Naive thymus-derived CD4-positive, alpha-beta T cell (primary cell): ENCODE data around the gene MAP3K15. TPM values are rescaled to one million over a fixed set of nuclear protein-coding genes. Genes with fewer than 3 reads are reported as not detected.

Experiments used
- polyA plus RNA-seq, 2 donors: library from polyadenylated mRNA; unstranded; fragments of 300-500 nt; fragmentation: Illumina TruSeq; gene quantifications; one replicate each; pipeline ENCODE4 v1.2.3, GENCODE V29; 2021
- total RNA-seq, 6 experiments: library from RNA in 5 of 6; stranded (reverse) in 5 of 6; gene quantifications; 1 replicate in 5 of 6; 2 replicates in 1 of 6; pipeline ENCODE4 v1.2.3 and lab custom pipeline; 2021 to 2026

MAP3K15 gene
- total and polyA plus RNA-seq, 7 experiments from 2014 or later, result 0.04 to 0.10 TPM; not detected in 5

Other genes starting within 250 kb of the MAP3K15 start
- gene PDHA1, start 171.6 kb downstream of the MAP3K15 start, total RNA-seq, result 100 to 1,000 TPM; 113 to 123 (median 119) TPM
- gene PDHA1, start 171.6 kb downstream of the MAP3K15 start, polyA plus RNA-seq, result 10 to 100 TPM; 62.9 to 71.9 TPM